HG02678 (cell line): ENCODE measurements around the gene LARGE1.
"Not testable (repeated sequence)": the region's sequence is repeated elsewhere in the genome, so short reads cannot be mapped to it uniquely, and the experiment has no call there.

Experiments used
- ATAC-seq: cut with Tn5 transposase; IDR thresholded peaks from one replicate; pipeline ENCODE4 v1.9.1; 2021; ENCODE audit warnings: mild to moderate bottlenecking, moderate library complexity; ENCODE audit not compliant: unreplicated experiment

Gene LARGE1

DNA sequence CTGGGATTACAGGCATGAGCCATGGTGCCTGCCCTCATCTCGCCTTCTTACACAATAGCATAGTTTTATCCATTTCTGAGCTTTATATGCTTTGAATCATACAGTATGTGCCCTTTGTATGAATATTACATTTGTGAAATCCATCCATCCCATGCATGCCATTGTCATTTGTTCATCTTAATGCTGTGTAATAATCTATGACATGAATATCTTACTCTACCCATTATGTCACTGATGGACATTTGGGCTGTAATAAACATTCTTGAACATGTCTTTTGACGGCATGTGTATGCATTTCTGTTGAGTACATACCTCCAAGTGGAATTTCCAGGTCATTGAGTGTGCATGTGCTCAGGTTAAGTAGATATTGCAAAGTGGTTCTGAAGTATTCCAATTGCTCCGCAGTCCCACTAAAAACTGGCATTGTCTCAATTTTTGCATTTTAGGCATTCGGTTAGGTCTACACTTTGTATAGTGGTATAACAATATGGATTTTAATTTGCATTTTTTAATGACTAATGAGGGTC lies 522.8 kb downstream of the LARGE1 start:
- ATAC-seq = no peak

DNA sequence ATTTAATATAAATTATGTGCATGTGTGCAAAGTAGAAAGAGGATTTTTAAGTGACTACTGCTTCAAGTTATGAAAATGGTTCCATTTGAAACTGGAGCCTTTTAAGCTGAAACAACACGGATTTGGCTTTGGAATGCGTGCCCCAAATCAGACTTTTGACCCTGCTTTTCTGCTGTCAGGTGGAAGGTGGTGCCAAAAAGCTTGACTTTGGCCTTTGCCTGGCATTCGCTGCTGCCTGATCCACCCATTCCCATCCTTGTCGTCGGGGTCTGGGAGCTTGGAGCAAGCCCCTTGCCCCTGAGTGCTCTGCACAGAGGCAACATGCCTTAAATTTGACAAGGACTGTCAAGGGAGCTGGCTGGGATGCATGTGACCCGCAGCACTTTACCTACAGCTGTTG lies 526.8 kb downstream of the LARGE1 start:
- no peak for ATAC-seq

DNA sequence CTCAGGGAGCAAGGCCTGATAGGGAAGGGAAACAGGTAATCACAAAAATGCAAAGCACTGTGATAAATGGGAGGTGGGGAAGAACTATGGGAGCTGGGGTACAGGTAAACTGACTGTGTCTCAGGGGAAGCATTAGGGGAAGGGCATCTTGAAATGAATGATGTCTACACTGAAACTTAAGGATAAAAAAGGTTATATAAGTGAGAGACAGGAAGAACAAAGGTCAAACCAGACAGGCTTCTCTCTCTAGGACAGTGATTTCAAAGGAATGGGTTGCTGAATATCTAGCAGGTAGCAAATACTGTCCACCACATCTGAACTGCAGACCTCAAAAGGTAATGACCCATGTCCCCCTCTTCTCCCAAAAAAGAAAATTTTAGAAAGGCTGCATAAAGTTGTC lies 529.0 kb downstream of the LARGE1 start:
- ATAC-seq = no peak

DNA sequence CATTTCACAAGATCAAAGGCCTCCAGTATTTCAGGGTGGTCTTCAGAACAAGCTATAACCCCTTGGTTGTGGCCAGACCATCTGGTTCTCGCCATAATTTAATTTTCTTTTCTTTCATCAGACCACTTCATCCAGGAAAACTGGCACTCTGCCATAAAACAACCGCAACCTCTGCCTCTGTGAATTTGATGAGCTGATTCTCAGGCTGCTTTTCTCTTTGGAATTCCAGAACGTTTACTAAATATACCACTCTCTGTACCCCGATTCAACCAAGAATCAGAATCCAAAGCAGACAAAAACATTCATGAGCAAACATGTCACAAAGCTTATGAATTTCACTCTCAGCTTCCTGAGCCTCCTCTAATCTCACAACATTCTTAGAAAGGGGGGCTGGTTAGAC lies 530.3 kb downstream of the LARGE1 start:
- ATAC-seq = no peak

DNA sequence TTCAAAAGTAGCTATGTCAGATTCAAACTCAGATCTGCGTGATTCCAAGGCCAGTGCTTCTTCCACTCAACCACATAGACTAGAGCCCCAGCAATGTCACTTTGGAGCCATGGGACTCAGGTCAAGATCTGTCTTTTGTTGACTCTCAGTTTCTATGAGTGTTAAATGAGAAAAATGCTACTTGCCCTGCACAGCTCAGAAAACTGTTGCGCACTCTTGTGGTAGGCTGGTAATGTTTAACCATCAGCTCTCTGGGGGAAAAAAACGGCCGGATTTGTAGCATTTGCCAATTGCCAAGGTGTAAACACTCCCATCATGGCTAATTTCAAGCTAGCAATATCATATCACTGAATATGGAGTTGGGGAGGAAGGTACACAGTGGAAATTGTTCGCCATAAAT lies 534.0 kb downstream of the LARGE1 start:
- no peak for ATAC-seq

DNA sequence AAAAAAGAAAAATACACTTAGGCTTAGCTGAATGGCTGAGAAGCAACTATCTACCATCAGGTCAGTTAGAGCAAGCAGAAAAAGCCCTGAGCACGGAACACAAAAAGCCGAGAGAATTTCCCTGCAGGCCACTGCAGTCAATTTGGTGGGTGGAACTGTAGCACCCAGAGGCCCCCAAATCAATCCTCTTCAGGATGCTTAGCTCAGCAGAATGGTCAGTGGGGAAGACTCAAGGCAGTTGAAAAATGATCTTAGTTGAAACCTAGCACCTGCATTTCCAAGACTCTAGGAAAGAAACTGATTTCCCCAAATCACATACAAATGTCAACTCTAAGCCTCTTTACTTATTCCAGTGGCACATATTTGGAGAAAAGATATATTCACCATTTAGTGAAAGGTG lies 534.7 kb downstream of the LARGE1 start:
- no peak for ATAC-seq

DNA sequence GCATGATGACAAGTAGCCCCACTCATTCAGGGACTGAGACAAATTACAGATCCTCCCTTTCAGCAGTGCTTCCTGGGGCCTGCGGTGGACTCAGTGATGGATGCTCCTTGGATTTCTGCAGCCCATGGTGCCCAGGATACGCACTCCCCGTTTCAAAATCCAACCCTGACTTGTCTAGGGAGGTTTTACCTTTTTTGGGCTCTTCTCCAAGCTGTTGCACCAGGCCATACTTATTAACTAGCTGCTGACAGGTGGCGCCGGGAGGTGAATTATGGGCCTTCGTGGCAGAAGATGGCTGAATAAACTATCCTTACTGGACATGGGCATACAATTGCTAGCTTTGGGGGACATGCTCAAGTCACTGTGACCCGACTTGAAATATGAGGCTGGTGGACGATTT lies 537.8 kb downstream of the LARGE1 start:
- ATAC-seq = no peak

DNA sequence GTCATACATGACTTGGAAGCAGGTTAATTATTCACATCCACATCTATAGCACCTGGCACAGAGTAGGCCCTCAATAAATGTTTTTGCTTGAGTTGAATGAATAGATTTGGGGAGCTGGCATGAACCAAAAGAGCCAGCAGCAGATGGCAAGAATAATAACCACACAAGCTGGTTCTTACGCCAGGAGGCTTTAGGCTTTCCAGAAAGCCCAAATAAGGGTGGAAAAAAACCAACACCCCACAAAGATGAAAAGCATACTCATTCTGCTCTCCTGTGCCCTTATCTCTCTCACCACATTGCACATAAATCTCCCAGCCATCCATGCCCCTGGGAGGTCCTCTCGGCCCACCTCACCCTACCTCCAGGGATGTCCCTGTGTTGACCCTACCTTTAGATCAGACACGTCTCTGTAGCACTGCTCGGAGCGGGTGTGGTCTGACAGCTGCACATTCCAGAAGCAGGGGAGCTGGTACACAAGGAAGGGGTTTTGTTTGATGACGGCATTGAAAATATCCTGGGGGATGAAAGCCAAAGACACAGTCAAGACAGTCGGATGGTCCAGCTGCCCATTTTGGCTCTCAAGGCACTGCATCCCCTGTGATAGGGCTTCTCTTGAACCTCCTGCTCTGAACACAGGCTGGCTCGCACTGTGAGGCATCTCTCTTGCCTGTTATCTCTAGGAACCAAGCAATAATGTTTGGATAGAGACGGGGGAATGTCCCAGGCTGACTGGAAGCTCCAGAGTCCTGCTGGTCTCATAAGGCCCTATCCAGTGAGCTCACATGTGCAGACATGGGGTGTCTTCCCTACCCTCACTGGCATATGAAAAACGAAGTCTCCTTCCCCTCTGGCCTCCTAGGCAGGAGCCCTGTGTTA lies 538.5 kb downstream of the LARGE1 start:
- ATAC-seq = no peak

DNA sequence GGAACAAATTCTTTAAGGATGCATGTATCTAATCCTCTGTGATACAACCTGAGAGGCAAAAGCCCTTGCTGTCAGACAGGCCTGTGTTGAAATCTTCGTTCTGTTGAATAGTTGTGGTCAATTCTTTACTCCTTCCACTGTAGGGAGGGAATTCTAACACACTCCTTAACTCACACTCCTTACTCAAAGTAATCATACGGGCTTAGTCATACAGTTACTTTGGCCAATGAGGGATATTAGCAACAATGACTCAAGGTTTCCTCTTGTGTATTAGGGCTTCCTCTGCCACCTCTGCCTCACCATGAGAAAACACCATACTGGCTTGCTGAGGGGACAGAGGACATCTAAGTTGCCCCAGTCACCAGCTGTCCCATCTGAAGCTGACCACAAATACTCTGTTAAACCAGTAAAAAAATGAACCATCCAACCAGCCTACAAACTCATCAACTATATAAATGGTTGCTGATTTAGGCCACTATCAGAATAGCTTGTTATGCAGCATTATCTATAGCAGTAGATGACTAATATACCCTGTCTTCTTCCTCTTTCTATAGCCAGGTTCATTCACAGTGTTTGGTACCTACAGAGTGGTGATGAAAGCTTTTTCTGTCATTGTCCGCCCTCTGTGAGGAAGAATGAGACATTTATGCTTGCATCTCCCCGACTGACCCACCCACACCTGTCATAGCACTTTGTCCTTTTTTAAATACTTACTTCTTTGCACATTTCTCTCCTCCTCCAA lies 539.3 kb downstream of the LARGE1 start:
- ATAC-seq = no peak

DNA sequence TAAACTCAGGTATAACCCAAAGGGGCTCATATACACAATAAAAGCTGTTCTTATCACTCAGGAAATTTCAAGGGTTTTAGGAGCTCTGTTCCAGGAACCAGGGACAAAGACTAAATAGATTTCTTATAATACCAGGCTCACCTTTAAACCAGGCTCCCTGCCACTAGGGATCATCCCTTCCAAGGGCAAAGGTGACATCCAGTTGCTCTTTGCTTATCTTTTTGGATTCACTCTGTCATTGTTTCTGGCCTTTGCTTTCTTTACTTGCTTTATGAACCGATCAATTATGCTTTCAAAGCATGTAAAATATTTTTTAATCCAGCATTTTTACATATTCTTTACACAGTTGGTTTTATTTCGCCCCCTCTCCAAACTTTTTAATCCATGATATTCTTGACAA lies 540.4 kb downstream of the LARGE1 start:
- no peak for ATAC-seq

DNA sequence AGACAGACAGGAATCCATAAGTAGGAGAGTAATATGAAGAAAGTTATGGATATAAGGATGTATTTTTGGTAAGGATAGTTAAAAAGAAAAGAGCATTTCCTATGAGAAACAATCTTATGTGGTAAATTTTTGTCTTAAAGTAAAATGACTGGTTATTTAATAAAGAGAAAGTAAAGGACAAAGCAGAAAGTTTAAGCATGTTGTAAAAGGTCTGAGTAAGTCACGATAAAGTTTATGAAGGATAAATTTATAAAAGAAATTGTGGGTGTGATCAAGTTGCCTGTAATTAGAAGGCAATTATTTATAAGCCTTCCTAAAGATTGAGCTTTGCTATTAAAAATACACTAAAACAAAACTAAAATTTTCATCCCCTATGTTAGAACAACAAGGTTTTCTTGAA lies 547.4 kb downstream of the LARGE1 start:
- no peak for ATAC-seq

DNA sequence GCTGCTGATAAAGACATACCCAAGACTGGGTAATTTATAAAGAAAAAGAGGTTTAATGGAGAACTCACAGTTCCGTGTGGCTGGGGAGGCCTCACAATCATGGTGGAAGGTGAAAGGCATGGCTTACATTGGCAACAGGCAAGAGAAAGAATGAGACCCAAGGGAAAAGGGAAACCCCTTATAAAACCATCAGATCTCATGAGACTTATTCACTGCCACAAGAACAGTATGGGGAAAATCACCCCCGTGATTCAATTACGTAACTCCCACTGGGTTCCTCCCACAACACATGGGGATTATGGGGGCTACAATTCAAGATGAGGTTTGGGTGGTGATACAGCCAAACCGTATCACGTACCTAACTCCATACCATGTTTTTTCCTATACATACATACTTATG lies 557.0 kb downstream of the LARGE1 start:
- not testable (repeated sequence) for ATAC-seq

DNA sequence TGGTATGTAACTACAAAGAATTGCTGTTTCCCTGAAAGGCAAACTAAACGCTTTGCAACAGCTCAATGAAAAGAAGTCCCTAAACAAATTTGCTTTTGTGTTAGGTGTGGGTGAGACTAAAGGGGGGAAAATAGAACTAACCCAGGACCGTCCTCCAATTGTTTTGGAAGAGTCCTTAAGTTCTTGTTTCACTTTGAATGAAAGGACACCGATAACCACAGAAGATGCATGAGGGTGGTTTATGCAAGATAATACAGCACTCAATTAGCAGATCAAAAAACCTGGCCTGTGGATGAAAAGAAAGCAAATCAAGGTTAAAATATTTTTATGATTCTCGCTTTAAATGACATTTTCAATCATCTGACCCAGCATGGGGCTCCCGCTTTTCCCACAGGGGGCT lies 557.6 kb downstream of the LARGE1 start:
- ATAC-seq = no peak

DNA sequence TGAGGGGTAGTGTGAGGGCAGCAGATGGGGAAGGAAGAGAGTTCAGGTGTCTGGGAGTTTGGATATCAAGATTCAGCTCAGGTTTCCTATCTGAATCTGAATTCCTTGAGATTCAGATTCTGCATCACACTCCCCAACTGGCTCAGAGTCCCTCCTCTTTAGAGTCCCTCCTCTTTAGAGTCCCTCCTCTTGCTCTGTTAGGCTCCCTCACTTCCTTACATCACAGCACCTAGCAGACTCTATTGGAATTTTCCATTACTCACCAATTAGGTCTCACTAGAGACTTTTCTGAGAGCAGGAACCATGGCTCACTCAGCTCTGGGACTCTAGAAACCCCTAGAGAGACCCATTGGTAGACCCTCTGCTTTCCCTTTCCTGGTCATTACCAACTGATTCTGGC lies 558.7 kb downstream of the LARGE1 start:
- no peak for ATAC-seq

DNA sequence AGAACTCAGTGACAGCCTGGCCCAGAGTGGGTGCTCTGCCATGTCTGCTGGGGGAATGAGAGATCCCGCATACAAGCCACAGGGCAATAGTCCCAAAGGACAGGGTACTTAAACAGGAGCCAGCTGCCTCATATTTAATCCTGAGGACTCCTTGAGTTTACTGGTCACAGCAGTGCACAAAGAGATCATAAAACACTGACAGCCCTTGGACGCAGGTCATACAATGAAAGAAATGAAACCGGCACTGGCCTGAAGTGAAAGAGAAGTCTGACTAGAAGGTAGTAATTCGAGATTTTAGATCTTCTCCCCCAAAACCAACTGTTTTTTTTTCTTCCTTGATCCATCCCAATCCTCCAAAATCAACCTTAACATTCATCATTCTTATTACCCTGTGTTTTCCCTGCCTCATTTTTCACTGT lies 562.3 kb downstream of the LARGE1 start:
- ATAC-seq = no peak

DNA sequence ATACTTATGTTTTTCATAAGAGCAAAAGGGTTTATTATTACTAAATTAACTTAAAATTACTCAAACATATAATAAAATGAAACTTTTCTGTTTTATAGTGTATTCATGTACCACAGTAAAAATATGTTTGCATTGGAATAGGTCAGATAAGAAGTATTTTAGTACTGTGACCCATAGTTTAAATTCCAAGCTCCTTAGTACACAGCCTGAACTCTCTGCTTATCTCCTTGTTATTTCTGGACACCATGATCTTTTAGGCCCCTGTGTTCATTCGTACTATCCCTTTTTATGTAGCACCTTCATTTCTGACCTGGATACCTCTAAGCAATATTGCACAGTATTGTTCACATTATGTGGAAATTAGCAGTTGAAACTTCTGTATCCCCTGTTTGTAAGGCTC lies 565.3 kb downstream of the LARGE1 start:
- no peak for ATAC-seq

DNA sequence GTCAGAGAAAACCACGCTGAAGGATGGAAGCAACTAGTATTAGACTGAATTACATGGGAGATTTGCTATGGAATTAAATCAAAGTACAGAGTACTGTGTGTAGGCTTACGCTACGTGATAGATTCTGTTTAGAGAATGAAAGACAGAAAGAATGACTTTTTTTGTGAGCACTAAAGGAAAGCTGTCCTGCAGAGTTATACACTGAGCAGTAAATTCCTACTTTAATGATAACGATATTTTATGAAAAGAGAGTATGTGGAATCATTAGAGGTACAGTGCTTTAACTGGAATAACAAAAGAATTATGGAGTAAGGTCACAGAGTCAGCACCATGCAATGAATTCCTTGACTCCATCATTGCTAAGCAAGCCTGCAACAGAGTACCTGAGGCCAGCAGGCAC lies 566.8 kb downstream of the LARGE1 start:
- ATAC-seq = no peak

DNA sequence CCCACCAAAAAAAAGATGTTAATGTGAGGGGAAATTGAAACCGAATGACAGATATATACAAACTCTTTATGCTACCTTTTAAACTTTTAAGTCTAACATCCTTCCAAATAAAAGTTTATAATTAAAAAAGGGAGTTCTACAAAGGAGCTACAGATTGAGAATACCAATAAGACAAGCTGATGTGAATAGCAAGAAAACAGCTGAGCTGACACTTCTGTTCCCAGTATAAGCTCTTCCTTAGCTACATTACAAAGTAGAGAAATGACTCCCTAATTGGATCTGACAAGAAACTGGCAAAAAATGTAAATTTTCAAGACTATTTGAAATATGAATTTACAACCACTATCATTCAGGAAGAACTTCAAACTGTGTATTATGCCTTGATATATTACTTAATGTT lies 567.5 kb downstream of the LARGE1 start:
- no peak for ATAC-seq

DNA sequence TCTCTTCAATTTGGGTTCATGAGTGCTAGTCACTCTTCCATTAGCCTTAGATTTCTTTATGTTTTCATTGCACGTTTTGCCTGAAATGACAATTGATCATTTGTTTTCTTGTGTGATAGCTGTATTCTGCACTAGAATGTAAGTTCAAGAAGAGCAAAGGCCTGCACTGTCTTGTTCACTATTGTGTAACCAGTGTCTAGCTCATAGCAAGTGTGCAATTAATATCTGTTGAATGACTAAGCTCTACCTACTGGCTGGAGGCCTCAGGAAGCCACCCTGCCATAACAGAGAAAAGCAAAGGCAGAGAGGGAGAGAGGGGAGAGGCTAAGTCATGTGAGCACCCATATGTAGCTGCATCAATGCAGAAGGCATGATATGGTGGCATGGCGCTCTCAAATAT lies 569.3 kb downstream of the LARGE1 start:
- no peak for ATAC-seq

DNA sequence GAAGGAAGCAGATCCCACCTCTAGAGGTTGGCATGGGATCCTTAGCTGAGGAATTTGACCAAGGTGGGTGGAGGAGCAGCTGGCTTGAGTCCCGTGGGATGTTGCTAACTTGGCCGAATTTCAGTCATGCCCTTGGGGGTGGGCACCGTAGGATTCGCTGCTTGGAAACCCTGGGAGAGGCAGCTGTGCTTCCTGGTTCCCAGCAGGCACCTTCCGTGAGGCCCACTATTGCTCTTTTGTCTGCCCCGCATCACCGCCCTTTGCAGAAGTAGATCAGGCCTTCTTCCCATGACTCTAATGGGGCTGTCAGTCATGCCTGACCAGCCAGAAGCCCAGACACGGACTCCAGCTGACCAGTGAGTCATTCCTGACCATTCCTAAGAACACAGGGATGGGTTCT lies 569.8 kb downstream of the LARGE1 start:
- no peak for ATAC-seq

DNA sequence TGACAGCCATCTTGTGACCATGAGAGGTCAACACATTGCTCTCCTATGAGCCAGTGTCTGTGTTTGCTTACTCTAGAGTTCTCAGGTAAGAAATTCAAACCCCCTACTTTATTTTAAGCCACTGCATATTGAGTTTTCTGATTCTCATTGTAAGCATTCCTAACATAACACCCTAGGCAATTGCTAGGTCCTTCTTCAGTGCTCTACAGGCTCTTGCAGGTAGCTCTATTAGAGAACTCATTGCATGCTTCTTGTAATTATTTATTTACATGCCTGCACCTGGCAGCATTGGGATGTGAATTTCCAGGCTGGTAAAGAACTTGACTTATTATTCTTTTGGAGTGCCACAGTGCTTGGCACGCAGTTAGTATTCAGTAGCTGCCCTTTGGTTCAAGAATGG lies 573.3 kb downstream of the LARGE1 start:
- ATAC-seq = no peak

DNA sequence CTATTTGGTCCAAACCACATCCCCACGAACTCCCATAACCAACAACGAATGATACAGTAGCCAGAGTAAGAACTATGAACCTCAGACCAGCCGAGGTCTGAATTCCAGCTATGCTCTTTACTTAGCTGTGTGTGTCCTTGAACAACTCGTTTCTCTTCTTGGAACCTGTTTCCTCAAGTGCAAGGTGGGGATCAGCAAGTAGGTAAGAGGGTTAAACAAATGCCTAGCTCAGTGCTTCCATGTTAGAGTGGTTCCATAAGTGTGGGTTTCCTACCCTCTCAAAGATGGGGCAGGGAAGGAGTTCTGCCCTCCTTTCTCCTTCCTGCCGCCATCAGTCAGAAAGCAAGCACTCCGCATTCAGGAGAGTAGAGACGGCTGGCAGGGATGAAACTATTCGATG lies 578.7 kb downstream of the LARGE1 start:
- no peak for ATAC-seq
